KOPT-K1 (cell line): Measurements from ENCODE around the gene DYRK3.

Experiments
- H3K27ac ChIP-seq: fragments of 200-600 bp; sonication (generic); 2 replicates; pipeline ENCODE4 v1.5.1; 2016; ENCODE audit warnings: antibody characterized with exemption, mild to moderate bottlenecking, low read depth, low read length; ENCODE audit not compliant: poor library complexity, severe bottlenecking
- H3K36me3 ChIP-seq: fragments of 200-600 bp; sonication (generic); 2 replicates; pipeline ENCODE4 v1.5.1; 2017; ENCODE audit warnings: antibody characterized with exemption, mild to moderate bottlenecking, low read length, moderate library complexity; ENCODE audit not compliant: insufficient read depth
- H3K9me3 ChIP-seq: fragments of 200-600 bp; sonication (generic); 2 replicates; pipeline ENCODE4 v1.5.1; 2017; ENCODE audit warnings: antibody characterized with exemption, low read length, mild to moderate bottlenecking; ENCODE audit not compliant: insufficient read depth, poor library complexity, severe bottlenecking

Gene DYRK3

DNA sequence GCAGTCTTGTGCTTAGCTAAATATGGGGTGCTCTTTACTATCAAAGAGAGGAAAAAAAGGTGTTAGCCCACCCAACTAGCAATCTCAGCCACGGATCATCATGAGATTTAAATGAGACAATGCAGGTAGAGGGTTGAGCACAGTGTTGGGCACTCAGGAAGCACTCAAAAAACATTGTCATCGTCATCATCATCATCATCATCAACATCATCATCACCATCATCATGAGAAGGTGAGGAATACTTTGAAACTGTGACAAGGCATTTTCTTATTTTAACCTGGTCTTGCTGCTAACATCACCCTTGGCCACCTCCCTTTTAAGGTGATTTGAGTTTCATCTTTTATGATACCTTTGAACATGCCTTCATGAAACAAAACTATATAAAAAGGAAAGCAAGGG lies 46.0 kb downstream of the DYRK3 start:
- H3K27ac ChIP-seq, result no peak overlapping the region
- H3K36me3 ChIP-seq, result no peaks in the 10 kb centered on the region
- no peaks in the 10 kb centered on the region for H3K9me3 ChIP-seq

DNA sequence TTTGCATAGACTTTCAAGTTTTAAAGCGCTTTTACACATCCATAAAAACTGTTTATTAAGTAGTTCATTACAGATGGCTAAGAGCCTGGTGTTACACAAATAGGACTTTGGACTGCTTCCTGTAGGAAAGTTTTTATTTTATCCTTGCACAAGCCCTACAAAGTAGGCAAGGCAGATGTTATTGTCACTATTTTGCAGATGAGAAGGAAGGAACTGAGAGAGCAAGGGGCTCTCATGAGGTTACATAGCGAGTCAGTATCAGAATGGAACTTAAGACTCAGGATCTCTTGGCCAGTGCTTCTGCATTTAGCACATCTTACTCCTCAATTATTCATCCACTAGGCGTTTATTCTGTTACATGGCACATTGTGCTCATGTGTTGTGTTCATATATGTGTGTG lies 46.8 kb downstream of the DYRK3 start:
- Histone ChIP-seq H3K27ac (no peak overlapping the region), H3K36me3 (no peaks in the 10 kb centered on the region), H3K9me3 (no peaks in the 10 kb centered on the region)

DNA sequence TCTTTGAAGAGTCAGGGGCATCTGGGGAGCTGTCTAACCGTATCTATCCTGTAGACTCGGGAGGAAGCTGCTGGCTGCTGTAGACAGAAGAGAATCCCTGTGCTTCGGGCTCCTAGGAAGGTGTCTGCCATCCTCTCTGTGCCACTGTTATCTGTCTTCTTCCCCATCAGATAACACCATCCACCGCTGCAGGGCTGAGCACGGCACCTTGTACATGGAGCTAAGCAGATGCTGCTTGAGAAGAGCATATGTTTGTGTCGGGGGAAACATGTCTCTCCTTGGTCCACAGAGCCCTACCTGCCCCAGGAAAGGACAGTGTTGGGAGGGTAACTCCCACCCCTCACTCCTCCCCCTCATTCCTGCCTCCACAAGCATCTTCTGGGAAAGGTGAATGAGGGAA lies 48.0 kb downstream of the DYRK3 start:
- Histone ChIP-seq H3K36me3 (no peaks in the 10 kb centered on the region), H3K9me3 (no peaks in the 10 kb centered on the region), H3K27ac (no peak overlapping the region)

DNA sequence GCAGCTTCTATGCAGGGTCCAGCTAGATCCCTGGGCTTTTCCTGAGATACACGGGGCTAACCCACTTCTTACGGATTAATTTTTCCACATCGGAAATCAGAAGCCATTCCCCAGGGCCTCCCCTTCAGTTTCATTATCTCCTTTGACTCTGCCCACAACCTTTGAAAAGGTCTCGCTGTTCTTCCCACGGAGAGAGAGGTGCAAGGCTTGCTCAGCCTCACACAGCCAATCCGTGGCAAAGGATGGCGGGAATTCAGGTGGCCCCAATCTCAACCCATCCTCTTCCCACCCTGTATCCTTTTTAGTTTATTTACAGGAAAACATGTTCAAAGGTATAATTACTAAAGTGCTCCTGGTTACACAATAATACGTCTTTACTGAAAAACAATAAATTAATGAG lies 48.7 kb downstream of the DYRK3 start:
- H3K27ac ChIP-seq, result no peak overlapping the region
- no peaks in the 10 kb centered on the region for H3K9me3 ChIP-seq
- H3K36me3 ChIP-seq, result no peaks in the 10 kb centered on the region

DNA sequence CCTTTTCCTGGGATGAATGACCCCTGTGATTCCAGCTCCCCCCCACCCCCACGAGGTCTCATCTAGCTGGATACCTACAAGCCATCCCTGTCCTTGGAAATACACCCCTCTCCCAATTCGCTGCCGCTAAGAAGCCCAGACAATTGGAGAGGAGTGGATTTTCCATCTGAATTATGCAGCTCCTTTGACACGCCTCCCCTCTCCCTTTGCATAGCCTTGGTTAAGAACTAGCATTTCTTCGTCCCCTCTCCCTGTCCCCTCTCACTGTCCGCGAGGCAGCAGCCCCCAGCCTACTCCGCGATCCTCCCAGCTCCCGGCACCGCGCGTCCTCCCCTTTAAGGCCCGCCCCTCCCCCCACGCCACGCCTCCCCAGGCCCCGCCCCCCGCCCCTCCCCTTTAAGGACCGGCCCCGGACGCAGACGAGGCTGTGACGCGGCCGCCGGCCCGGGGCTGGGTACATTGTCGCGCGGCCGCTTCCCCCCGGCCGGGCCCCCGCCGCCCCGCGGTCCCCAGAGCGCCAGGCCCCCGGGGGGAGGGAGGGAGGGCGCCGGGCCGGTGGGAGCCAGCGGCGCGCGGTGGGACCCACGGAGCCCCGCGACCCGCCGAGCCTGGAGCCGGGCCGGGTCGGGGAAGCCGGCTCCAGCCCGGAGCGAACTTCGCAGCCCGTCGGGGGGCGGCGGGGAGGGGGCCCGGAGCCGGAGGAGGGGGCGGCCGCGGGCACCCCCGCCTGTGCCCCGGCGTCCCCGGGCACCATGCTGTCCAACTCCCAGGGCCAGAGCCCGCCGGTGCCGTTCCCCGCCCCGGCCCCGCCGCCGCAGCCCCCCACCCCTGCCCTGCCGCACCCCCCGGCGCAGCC lies 49.4 kb downstream of the DYRK3 start, which contains the start of gene MAPKAPK2:
Gene MAPKAPK2 (plus strand): TSS at position 428 of the 856 bp plus-strand sequence. CDS start 325 bp downstream, at position 753.
- peak within 1 kb of the TSS; percentile 67 for H3K27ac ChIP-seq
- H3K9me3 ChIP-seq, result no peaks in the 10 kb centered on the region

DNA sequence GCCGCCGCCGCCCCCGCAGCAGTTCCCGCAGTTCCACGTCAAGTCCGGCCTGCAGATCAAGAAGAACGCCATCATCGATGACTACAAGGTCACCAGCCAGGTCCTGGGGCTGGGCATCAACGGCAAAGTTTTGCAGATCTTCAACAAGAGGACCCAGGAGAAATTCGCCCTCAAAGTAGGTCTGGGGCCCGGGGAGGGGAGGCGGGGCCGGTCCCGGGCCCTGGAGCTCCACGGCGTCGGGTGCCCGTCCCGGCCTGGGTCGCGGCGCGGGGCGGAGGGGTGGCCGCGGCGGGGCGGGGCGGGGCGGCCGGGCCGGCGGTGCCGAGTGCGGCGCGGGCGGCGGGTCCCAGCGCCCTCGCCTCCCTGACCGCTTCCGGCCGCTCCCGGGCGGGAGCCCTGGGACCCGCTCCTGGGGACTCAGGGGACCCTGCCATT lies 50.0 kb downstream of the DYRK3 start:
- H3K9me3 ChIP-seq, result no peaks in the 10 kb centered on the region
- H3K36me3 ChIP-seq, result no peaks in the 10 kb centered on the region
- peak overlapping the region; percentile 67 for H3K27ac ChIP-seq

More for the DNA sequence above, 49.4 kb downstream of the DYRK3 start, which contains the start of gene MAPKAPK2:
- H3K36me3 ChIP-seq, result no peaks in the 10 kb centered on the region

DNA sequence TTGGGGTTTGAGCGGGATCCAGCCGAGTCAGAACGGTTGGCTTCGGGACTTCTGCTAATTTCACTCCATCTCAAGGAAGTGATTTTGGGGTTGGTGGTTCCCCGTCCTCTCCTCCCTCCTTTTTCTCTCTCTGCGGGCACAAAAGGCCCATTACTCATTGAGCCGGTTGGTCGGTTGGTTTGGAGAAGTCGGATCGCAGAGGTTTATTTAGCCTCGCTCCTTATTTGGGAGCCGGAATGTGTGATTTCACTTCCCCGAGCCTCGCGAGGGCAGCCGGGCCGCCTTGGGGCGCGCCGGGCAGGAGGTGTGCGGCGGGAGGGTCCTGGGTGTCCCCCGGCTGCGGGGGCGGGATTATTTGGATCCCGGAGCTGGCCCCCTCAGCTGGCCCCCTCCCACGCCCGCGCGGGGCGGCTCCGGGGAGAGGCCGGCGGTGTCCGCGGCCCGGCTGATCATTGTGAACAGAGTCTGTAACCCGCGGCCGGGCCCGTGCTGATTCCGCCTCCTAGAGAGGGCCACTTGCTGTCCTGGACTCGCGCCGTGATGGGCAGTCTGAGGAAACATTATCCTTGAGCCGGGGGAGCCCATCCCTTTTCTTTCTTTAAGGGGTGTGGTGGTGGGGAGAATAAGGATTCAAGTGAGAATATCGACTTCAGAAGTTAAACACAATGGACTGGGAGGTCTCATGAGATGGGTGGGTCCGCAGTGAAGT lies 50.6 kb downstream of the DYRK3 start:
- H3K9me3 ChIP-seq, result no peaks in the 10 kb centered on the region
- H3K27ac ChIP-seq, result peak overlapping the region; percentile 67
- no peaks in the 10 kb centered on the region for H3K36me3 ChIP-seq

DNA sequence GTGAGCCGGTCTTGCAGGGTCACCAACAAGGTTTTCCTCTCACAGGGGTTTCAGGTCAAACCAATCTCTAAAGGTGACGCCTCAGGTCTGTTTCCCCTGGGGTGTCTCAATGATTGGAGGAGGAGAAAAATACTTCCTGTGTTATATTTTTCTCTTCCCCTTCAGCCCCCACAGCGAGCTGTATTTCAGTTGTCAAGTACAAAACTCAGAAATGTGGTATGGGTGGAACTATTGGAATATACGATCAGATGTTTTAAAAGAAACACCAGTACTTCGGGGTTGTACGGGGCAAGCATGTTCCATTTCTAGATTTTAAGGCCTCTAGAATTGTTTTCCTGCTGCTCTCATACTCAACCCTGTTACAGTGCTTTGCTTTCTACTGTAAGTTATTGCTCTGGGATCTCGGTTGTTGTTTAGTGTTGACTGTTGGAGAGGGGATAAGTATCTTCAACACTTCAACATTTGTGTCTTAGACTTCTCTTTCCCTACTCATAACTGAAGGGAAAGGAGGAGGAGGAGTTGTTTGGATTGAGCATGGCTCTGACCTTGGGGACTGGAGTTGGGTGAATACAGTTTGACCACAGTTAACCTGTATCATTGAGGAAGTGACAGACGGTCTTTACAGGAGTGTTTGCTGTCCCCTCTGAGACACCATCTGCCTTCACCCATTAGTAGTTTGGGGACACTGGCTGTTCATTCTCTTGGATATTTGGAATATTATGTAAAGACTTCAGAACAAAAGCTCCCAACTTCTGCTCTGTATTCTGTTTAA lies 51.3 kb downstream of the DYRK3 start:
- Histone ChIP-seq H3K36me3 (no peaks in the 10 kb centered on the region), H3K9me3 (no peaks in the 10 kb centered on the region), H3K27ac (peak overlapping the region; percentile 67)

DNA sequence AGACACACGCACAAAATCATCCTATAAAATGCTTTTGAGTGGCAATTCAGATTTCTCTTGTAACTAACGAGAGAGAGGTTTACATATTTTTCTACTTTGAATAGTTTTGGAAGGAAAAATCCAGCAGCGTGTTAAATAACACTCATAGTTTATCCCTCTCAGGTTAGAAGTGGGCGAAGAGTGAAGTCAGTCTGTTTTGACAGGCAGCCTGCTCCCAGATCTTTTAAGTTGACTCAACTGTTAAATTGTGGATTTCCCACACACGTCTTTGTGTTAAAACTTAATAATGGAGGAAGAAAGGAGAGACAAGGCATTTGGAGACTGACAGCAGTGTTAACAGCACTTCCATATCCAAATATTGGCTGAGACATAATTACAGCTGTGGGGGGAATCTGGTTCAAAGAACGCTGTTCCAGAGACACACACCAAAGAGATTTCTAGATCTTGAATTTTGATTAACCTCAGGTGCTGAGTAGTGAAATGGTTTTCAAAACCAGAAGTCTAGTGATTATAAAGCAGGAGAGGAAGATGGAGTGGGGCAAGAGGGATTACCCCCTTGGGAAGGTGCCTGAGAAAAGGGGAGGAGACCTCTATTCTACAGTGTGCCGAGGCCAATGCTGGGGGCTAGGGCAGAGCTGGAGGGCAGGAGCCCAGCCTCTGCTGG lies 52.0 kb downstream of the DYRK3 start:
- Histone ChIP-seq H3K9me3 (no peaks in the 10 kb centered on the region), H3K27ac (no peak overlapping the region), H3K36me3 (no peaks in the 10 kb centered on the region)

DNA sequence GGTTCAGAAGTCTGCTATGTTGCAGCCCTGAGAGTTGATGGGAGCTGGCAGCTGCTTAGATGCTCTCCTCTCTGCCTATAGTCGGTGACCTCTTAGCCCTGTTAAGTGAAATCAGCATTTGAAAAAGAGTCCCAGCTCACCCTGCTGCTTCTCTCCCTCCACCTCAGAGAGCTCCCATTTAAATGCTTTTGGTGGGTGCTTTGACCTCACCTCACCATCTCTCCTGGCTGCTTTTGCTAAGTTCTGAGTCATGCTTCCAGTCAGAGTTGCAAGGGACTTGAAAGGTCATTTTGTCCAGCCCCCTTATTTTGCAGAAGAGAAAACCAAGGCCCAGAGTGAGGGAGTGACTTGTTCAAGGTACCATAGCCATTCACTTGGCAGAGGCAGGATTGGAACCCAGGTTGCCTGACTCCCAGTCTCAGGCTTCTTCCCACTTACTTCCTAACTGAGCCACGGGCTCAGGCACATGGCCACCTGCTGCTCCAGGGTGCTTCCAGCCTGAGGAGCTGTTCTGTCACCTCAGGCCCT lies 52.6 kb downstream of the DYRK3 start:
- Histone ChIP-seq H3K27ac (no peak overlapping the region), H3K36me3 (no peaks in the 10 kb centered on the region), H3K9me3 (no peaks in the 10 kb centered on the region)

DNA sequence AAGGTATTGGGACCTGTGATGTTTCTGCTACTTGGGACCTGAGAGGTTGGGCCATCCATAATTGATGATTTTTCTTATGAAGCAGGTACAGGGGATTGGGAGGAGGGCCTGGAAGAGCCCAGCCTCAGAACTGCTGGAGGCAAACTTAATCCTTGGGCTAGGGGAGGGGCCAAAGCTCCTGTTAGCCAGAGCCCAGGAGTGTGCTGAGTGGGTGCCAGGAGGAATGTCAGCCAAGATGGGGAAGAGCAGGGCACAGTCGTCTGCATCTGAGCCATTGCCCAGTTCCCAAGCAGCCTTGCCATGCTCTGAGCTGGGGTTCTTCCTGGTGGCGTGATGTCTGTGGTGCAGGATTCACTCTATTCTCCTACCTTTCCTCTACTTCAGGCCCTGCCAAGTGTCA lies 55.2 kb downstream of the DYRK3 start:
- Histone ChIP-seq H3K36me3 (no peaks in the 10 kb centered on the region), H3K9me3 (no peaks in the 10 kb centered on the region), H3K27ac (no peak overlapping the region)

DNA sequence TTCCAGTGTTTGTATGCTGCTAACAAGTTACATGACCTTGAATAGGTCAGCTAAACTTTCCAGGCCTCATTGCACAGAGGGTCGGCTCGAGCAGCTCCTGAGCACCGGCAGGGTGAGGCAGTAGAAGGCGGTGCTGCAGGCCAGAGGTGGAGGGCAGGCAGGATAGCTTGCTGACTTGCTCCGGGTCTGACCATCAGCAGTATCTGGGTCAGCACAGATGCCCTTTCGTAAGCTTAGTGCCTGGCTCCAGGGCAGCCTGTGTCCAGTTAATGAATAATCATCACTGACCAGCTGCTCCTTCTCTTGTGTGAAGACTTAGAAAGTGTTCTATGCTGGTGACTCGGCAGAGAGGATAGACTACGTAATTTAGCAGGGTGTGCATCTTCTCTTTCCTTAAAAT lies 56.3 kb downstream of the DYRK3 start:
- Histone ChIP-seq H3K36me3 (no peaks in the 10 kb centered on the region), H3K9me3 (no peaks in the 10 kb centered on the region), H3K27ac (no peak overlapping the region)

DNA sequence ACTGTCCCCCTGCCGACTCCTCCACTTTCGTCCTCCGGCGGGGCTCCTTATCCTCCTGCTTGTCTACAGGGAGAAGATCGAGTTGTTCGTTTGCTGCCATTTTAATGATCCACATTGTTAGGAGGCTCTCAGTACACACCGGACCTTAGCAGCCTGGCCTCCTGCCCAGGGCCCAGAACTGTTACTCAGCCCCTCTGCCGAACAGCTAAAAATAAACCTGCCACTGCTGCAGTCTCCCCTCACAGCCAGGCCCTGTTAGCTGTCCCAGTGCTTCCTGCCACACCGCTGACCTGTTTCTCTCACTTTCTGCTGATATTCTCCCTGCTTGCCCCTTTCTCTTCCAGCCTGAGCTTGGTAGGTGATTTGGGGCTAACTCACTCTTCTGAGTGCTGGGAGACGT lies 57.7 kb downstream of the DYRK3 start:
- no peak overlapping the region for H3K27ac ChIP-seq
- H3K9me3 ChIP-seq, result no peaks in the 10 kb centered on the region
- peaks cover 6% of the 10 kb centered on the region; the same call in 1 of the 2 replicates for H3K36me3 ChIP-seq

DNA sequence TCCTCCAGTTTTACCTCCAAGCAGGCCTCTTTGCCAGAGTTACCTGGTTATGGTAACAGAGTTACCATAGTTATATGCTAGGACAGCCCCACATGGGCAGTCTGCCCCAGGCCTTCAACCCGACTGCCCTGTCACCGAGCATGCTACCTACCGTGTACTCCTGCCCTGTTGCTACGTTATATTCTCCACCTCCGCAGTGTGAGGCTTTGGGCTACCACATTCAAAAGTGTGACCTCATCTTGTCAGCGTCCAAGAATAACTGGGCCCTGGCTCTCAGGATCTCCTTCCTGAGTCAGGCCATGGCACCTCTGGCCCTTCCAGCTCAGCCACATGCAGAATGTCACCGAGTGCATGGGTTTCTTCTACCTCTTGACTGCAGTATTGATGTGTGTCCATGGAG lies 58.3 kb downstream of the DYRK3 start:
- H3K27ac ChIP-seq, result no peak overlapping the region
- peaks cover 7% of the 10 kb centered on the region; the same call in 1 of the 2 replicates for H3K36me3 ChIP-seq
- H3K9me3 ChIP-seq, result no peaks in the 10 kb centered on the region
